NCI-H1436 (cell line): Measurements from ENCODE around the gene NCSTN.

Experiments used
- DNase-seq: peaks from one replicate; lab custom pipeline; 2025; lab: John Stamatoyannopoulos, UW

Gene NCSTN

DNA sequence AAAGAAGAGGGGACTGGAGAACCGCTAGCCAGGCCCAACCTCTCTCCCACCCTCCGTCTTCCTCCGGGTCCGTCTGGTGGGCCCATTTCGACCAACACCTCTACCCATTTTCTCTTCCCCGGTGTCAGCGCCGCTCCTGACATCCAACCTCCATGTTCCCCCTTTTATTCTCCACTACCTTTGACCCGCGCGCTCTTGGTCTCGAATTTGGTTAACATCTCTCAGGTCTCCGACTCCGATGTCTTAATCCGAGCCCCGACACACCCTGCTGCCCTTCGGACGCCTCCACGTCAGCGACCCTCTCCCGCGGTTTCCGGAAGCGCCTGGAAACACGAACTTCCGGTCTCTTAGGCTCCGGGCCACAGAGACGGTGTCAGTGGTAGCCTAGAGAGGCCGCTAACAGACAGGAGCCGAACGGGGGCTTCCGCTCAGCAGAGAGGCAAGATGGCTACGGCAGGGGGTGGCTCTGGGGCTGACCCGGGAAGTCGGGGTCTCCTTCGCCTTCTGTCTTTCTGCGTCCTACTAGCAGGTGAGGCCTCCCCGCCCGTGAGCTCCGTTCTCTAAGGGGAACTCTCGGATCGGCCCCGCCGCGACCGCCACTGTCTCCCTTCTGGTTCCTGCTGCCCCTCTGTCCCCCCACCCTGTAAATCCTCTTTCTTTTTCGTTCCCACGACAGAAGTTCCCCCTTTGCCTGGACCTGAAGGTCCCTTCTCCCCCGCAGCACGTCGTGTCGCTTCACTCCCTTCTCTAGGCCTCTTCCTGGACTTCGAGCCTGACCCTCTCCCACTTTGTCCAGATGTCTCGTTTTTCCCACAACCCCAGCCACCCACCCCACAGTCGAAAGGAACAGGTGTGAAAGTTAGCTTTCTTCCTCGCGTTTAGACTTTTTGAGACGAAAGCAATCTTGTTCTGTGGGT is at the start of gene NCSTN, which contains the start of gene COPA:
TSS of gene NCSTN (plus strand) at position 431 of the 917 bp plus-strand sequence. CDS start at position 445, 14 bp downstream.
TSS of gene COPA (minus strand) at position 298 of the 917 bp plus-strand sequence. CDS start at position 218, 80 bp downstream.
- peak; percentile 93 for DNase-seq

DNA sequence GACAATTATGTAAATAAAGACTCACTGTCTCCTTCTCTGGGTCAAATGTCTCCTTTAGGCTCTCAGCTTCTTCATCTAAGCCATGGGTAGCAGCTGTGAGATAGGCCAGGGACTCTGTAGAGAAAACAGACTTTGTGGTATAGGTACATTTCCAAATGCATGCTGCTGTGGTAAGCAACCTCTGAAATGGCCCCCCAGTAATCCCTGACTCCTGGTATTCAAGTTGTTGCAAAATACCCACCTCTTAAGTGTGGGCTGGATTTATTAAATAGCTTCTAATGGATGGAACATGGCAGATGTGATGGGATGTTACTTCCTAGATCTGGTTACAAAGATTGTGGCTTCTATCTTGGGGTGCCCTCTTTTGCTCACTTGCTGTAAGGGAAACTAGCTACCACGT is 47.1 kb upstream of the NCSTN start:
- DNase-seq = no peak

DNA sequence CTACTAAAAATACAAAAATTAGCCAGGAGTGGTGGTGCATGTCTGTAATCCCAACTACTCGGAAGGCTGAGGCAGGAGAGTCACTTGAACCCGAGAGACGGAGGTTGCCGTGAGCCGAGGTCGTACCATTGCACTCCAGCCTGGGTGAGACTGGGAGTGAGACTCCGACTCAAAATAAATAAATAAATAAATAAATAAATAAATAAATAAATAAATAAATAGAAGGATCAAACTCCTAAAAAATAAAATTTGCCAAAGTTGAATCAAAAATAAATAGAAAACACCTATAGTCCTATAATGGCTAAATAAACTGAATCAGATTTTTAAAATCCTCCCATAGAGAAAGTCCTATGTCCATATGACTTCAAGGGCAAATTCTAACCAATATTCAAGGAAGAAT is 43.0 kb upstream of the NCSTN start:
- no peak for DNase-seq

DNA sequence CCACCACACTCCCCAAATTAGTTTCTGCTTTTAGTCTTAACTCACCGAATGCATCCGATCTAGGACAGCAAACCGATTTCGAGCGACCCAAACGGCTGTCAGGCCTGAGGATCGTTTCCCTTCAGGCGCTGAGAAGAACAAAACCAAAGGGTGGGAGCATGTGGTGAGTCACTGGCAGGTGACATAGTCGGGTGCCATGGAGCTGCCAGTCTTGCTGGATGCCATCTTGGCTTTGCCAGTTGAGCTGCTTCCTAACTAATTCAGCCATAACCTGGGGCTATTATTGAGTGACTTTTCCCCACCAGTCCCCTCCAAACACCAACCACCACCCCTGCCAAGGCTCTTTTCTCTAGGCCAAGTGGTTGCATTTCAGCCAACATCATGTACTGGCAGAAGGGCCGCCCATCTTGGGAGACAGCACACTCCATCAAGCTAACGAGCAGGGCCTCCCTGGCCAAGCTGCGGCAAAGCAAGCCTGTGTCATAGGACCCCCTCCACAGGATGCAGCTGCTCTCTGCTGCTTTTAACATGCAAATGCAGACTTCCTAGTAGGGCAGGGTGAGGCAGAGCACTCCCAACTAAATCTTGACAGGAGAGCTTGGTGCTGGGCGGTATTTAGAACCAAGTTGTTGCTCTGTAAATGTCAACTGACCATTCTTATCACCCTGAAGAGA is 35.9 kb upstream of the NCSTN start:
- DNase-seq = no peak

DNA sequence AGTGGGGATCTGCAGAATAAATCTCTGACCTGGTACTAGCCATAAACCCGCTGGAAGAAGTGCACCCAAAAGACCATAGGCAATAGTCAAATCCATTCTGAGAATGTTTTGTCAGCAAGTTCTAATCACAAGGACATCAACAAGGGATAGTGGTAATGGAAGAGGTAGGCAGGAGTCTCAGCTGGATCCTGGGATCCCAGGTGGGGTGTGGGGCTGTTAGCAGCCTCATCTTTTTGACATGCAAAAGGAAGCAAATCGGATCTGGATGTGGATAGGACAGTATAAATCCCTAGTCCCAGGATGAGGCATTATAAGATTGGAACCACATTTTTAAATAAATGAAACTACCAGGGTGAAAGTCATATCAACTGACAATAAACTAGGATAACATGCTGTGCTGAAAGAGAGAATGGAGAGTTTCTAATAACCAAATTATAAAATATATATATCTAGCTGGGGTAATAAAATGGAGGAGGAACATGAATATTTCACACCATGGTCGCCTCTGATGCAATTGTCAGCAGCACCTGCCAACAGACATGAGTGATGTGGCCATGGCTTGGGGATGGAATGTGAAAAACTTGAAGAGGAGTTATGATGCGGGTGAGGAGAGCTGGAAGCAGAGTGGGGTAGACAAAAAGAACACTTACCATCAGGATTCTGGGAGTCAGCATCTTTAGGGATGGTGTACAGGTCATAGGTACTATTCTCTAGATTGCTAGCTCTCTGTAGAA is 34.6 kb upstream of the NCSTN start:
- no peak for DNase-seq

DNA sequence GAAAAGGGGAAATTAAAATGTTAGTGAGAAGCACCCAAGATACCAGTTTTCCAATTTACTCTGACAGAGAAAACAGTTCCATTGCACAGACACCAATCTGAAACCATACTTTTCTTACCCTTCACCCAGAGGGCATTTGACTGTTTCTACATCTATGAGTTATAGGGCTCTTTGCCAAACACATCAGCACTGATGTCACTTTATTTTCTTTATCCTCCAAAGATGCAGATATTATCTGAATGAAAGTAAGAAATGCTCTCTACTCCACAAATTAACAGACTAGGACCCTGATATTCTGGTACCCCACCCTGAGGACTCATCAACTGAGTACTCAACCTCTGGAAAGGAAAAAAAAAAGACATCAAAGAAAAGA is 34.0 kb upstream of the NCSTN start:
- no peak for DNase-seq

DNA sequence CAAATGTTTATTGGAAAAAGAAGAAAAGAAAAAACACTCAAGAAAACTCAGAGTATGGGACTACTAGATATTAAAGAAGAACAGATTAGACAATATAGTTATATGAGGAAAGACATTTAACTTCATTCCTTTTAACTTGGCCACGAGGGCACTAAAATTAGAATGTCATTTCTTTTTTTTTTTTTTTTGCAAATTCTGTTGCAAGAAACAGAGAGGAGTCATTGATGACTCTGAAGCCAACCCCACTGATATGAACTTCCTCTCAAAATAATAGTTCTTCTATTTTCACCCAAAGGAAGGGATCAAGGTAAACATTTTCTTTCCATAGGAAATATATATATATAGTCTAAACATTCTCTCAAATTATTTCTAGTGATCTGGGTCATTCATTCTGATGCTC is 33.6 kb upstream of the NCSTN start:
- DNase-seq = no peak

DNA sequence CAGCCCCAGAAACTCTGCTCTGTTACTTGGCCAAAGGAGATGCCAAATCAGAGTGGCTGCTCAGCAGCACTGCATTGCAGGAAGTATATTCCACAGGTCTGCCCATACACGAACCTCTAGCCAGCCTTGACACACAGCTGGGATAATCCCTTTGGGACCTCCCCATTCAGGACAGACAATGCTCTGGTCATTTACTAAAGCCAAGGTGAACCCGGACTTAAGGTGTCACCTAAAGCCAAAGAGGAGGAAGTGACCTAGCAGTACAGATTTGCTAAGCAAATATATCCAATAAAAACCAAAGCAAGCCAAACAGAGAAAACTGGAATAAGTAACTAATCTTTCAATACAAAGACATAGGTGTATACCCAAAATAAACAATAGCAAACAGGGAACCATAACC is 27.8 kb upstream of the NCSTN start:
- DNase-seq = no peak

DNA sequence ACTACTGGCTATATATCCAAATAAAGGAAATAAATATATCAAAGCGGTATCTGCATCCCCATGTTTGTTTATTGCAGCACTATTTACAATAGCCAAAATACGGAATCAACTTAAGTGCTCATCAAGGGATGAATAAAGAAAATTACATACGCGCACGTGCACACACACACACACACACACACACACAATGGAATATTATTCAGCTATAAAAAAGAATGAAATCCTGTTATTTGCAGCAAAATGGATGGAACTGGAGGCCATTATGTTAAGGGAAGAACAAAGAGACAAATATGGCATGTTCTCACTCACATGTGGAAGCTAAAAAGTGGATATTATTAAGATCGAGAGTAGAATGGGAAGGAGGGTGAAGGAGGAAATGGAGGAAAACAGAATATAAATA is 20.4 kb upstream of the NCSTN start:
- DNase-seq = no peak

DNA sequence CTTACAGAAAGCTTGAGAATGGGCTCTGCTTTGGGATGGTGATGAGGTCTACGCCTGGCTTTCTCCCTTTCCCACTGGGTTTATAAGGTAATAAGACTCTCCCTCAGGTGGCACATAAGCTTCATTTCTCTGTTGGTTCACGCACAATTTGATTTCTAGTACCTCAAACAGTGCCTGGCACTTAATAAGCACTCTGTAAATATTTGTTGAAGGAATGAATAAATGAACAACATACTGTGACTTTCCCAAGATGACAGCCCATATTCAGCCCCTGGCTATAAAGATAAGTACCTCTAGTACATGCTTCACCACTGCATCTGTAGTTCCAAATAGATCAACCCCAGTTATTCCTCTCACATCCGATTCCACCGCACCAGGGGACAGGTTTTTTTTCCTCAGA is 17.9 kb upstream of the NCSTN start:
- DNase-seq = peak; percentile 40

DNA sequence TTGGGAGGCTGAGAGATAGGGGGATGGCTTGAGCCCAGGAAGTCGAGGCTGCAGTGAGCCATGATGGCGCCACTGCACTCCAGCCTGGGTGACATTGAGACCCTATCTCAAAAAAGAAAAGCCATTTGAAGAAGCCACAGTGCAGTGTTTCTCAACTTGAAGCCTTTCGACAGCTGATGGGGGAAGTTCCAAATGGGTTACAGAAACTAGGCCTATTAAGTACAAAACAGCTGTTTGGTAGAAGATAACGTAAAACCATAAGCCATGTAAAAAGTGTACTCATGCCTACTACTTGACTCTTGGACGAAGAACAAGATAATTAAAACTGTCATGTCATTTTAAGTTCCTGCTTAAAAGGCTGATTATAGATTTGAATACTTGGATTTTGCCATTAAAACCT is 16.8 kb upstream of the NCSTN start:
- DNase-seq = no peak

DNA sequence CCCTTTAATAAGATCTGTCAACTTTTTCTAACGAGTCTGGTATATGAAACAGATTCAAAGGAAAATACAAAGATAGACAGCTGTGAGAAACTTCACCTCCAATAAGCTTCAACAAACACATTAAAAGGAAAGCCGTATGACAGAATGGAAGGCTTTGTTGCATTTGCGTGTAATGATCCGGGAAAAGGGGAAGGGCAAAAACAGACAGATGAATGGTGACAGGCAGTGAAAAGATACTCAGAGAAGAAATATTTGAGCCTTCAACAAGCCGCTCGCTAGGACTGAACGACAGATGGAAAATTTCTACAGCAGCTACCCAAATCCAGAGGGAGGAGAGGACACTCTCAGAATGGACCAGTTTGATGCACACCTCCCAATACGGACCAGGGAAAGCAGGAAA is 15.0 kb upstream of the NCSTN start:
- DNase-seq = no peak

DNA sequence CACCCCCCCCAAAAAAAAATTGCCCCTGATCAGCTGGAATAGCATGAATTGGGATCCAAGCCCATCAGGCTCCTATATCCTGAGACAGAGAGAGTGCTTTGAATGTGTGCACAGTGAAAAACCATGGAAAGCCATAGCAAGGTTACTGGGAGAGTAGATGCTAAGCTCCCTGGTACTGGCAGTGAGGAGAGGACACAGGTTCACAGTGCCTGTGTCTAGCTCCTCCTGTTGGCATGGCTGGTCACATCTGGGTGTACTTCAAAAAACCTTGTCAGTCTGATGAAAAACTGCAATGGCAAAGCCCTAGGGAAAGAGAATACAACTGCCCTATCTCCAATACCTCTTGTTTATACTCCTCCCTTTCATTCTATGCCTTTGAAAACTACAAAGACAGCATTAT is 13.1 kb upstream of the NCSTN start:
- DNase-seq = no peak

DNA sequence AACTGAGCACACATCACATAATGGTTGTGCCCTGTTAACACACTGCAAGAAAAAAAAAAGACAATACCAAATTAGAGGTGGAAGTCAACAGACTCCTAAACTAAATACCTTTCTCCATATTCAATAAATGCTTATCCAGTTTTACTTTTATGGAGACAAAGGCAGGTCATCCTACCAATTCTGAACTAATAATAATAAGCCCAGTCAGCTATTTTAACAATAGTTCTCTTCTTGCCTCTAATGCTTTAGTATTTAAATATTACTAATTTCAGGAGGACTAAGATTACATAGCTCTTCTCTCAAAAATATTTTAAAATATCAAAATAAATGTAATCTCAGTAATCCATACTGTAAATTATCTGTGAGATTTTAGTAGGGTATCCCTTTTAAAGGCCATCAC is 10.7 kb upstream of the NCSTN start:
- DNase-seq = no peak

DNA sequence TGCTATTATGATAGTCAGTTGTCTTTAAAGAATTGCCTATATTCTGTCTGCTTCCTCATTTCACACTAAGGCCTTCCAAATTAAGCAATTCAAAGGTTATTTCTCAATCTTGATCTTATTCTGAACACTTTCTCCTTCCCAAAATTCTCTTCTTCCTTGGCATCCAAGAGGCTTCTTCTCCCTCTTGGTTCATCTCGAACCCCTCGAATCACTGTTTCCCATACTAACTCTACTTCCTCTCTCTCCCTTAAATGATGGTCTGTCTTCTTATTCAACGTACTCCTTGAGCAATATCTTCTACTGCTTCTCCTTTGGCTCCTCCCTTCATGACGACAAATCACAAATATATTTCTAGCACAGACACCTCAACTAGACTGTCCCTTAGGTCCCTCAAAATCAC is 4.6 kb upstream of the NCSTN start:
- no peak for DNase-seq

DNA sequence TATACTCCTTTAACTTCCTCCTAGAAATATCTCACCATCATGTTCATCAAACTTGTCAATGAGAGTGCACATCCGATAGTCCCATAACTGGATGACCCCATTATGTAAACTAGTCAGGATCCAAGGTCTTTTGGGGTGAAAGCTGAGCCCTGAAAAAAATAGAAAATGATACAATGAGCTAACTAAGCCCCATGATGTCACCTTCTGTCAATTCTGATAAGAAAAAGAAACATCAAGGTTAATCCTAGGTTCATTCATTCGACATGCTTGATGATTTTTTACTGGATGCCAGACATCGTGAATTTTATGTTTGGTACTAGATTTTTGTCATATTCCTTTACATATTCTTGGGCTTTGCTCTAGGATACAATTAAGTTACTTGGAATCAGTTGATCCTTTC is 3.0 kb upstream of the NCSTN start:
- DNase-seq = no peak

DNA sequence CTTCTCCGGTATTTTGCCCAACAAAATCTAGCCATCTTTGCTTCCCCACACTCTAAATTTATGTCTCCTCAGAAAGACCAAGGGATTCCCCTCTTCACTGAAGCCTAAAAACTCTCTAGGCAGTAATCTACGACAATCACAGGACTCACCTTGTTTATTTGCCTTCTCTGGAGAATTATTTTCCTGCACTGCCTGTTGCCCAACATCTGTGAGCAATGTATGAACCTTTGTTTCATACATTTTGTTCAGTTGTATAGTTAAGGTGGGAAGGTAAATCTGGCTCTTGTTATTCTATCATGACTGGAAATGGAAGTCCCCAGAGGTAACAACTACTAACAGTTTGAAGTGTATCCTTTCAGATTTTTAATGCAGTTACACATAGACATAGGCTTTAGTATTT is 2.3 kb upstream of the NCSTN start:
- DNase-seq = no peak

DNA sequence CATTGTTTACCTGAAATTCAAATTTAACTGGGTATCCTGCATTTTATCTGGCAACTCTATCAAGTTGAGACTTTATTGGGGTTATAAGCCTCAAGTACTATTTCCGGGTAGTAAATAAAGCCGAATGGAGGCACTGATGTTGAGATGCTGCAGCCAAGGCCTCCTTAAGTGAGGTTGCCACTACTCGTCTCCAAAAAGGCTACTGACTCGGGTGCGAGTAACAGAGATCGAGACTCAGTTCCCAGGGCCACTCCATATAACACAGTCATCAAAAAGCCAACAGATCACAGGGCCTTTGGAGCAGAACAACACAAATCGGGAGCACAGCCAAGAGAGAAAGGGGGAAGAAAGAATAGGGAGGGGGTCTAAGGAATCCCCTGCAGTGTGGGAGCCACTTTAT is 657 bp upstream of the NCSTN start:
- no peak for DNase-seq

DNA sequence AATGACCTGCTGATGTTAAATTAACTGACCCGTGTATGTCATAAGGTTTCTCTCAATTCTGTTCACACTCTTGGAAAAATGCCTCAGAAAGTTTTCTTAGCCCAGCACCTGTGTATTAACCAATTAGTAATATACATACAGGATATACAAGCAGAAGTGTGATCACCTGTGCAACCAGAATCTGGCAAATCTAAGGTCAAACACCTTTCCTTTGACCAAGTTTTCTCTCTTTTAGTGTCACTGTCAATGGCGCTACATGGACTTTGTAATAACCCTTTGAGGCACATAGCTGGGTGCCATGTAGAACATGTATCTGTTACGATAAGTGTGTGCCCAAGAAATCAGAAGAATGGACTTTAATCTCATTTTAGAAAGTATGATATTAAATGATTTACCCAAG is 1.1 kb downstream of the NCSTN start:
- DNase-seq = no peak

DNA sequence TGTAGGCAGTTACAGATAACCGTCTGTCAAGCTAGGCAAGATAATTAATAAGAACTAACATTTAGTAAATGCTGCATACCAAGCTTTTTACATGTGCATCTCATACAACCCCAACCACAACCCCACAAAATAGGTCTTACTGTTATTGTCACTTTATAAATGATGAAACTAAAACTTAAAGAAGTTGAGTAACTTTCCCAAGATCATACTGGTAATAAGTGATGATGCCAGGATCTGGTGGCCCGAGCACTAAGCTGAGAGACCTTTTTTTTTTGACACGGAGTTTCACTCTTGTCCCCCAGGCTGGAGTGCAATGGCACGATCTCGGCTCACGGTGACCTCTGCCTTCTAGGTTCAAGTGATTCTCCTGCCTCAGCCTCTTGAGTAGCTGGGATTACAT is 1.8 kb downstream of the NCSTN start:
- DNase-seq = no peak

DNA sequence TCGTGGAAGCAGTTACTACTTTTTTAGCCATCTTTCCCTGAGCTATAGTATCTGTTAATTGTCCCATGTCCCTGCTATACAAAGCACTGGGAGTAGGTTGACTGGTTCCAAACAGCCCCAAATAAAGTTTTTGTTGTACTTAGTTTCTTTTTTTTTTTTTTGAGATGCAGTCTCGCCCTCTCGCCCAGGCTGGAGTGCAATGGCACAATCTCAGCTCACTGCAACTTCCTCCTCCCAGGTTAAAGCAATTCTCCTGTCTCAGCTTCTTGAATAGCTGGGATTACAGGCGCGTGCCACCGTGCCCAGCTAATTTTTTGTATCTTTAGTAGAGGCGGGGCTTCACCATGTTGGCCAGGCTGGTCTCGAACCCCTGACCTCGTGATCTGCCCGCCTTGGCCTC is 3.3 kb downstream of the NCSTN start:
- DNase-seq = no peak

DNA sequence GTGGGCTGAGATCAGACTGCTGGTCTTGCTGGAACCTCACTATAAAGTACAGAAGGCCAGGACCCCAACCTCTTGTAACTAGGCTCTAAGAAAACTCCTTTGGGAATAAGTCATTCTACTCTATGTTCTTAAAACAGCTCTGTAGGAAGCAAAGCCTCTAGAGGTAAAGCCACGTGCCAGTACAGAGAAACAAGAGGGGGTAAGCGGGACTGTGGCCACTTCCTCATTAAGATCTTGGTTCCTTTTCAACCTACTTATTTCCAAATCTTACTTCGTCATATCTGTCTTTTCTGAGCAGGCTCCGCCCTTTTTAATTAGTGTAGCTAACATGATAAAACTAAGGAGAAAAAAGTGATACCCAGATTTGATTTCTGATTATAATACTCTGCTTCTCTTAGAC is 3.8 kb downstream of the NCSTN start:
- DNase-seq = no peak

DNA sequence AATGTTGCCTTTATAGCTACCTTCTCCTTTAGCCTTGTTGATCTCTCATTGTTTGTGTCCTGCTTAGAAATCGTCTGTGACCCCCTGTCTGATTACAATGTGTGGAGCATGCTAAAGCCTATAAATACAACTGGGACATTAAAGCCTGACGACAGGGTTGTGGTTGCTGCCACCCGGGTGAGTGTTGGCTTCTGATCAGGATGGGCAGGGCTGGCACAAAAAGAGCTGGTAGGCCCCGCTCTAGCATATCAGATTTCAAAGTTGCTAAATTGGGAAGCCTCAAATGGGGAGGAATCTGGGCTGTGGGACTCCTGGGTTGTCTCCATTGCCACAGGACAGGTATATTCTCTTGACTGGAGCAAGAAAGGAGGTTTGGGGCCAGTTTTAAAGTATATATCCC is 8.4 kb downstream of the NCSTN start:
- DNase-seq = no peak
